IPS DF 19.7 (cell line): Measurements from ENCODE around the gene MRPL22.
"Not testable (repeated sequence)": the region's sequence is repeated elsewhere in the genome, so short reads cannot be mapped to it uniquely, and the experiment has no call there.

ENCODE experiments used
- DNase-seq: peaks from one replicate; pipeline ENCODE4 v3.0.0-alpha.2; 2013; ENCODE audit warnings: low read depth, low spot score

The MRPL22 gene

DNA sequence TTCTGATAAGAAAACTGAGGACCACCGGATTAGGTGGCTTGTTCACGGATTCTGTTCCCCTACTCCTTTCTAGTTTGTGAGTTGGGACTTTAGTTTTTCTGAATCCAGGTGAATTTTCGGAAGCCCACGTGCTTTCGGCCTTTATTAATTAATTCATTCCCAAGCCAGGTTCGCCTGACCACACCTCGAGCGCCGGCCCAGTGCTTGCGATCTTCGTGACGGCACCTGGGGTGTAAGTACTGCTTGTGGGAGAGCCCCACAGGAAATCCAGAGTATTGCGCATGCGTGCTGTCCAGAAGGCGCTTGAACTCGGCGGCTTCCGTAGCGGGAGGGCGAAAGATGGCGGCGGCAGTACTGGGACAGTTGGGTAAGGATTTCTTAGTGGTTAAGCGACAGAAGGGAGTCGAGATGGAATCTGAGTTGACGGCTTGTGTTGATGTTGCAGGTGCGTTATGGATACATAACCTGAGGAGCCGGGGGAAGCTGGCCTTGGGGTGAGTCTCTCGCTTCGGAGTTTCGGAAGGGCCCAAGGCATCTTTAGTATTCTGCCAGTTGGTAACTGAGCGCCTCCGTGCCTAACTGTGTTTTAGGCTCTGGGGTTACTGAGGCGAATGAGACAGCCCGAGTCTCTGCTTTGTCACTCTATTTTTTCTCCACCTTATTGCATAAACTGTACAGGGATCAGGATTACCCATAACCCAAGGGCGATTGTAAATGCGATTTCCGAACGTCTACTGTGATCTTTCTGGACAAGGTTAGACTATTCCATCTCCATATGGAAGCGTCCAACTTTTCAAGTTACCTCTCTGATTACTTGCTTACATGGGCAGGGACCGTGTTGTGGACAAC lies at the start of gene MRPL22:
TSS of gene MRPL22 (plus strand) at position 302 of the 849 bp plus-strand sequence. CDS start at position 340, 38 bp downstream.
- peak; percentile 78 for DNase-seq

DNA sequence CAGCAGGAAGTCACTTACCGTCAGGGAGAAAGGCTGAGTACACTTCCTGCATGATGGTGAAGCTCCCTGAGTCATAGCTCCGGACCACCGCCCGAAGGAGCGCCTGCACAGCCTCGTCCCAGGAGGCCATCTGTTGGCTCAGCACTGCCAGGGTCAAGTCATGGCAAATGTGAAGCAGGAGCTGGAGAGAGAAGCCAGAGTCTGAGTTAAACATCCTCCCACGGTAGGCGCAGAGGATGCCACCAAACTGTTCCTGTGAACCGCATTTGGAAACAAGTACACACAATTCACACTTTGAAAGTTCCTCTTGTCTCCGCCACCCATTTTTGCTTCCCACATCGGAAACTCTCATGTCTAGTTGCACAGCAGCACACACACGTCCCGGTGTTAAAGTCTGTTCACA lies 48.5 kb upstream of the MRPL22 start:
- DNase-seq, result no peak

DNA sequence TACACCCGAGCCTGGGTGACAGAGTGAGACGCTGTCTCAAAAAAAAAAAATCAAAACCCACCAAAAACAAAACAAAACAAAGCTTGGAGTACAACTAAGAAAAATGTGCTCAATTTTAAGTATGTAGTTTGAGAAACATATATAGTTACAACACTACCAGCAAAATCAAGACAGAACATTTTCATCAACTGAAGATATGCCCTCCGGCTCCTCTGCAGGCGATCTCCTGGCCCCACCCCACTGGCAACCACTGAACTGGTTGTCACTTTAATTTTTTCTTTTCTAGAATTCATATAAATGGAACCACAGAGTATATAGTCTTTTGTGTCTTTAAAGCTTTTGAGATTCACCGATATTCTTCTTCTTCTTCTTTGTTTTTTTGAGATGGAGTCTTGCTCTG lies 47.5 kb upstream of the MRPL22 start:
- DNase-seq, result no peak

DNA sequence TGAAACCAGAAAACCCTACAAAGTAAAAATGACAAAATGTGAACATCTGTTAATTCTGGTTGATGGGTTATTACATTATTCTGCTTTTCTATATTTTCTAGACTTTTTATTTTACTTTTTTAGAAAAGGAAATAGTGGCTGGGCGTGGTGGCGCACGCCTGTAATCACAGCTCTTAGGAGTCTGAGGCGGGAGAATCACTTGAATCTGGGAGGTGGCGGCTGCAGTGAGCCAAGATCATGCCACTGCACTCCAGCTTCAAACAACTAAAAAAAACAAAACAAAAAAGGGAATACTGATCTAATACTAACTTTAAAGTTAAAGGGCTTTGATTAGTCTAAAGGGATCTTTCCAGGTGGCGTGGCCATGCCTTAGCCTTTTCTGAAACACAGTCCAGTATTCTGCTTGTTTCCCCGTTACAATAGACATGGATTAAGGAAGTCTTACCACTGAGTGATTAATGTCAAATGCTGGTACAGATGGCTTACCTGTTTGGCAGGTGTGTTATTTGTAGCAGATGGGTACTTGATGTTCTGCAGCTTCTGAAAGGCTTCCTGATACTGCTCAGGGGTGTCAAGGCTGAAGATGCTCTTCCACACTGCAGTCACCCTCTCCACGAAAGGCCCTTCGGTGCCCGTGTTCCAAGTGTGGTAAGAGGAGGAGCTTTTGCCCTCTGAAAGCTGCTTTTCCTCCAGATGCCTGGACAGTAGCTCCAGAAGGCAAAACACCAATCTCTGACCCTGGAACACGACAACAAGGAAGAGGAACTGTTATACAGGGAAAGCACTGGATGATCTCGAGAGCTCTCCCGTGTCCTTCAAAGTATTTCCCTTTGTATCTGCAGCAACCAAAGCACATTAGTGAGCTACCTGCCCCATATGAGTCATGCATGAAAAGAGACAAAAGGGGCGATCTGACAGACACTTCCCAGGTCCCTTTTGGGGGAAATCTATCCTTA lies 45.0 kb upstream of the MRPL22 start:
- no peak for DNase-seq

DNA sequence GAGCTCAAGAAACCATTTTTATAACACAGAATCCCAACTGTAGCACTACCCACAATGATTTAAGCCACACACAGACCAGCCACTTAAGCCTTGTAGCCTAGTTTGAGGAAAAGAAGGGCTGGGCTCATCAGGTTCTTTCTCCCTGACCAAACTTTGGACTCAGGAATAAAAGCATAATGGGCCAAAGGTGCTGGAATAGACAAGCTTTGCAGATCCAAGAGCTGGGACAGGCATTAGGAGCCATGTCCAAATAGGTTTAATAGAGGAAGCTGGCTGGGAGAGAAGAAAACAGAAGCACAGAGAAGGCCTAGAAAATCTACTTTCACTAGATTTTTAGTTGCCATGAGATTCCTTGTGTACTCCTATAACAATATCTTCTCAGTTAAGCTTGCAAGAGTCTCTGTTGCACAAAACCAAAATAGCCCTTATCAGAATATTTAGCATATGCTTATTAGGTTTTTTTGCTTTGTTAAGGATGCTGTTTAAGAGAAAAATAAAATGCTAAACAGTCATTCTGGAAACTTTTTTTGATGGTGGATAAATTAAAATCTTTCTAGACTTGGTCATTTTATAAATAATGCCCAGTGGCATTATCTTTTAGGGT lies 44.2 kb upstream of the MRPL22 start:
- DNase-seq, result no peak

DNA sequence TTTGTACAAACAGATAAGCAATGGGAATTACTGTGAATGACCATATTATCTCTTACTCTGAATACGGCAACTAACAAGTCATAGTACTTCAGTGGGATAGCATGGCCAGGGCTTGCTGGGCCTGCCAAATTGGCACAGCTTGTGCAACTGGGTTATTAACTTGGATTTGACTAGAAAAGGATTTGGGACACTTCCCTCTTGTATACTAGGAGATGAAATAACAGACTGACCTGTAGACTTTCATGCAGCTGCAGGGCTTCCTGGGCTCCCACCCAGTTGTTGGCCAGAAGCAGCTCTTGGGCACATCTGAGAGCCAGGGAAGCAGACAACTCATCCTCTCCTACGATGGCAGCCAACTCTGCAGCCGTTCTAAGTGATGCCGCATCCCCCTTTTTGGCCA lies 42.7 kb upstream of the MRPL22 start:
- DNase-seq, result no peak

DNA sequence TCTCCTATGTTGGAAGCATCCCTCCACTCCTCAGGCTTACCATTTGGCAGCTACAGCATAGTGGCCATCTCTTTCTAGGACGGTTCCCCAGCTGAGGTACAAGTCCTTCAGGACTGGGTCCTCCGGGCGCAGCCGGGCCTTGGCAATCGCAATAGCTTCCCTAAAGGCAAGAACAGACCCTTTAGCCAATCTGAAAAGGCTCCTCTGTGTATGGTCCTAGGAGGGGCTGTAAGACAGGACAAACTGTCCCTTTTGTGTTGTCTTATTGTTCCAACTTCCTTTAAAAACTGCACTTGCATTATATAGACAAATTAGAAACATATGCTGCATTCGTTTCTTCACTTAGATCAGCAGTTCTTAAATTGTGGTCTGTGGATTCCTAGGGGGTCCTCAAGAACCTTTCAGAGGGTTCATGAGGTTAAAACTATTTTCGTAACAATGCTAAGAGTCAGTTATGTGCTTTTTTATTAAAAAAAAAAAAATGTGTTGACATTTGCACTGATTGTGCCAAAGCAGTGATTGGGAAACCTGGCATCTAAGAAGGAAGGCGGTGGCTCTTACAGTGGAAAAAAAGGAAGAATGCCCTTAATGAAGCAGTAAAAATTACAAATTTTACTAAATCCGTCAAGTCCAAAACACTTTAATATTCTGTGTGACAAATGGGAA lies 41.6 kb upstream of the MRPL22 start:
- DNase-seq, result no peak

DNA sequence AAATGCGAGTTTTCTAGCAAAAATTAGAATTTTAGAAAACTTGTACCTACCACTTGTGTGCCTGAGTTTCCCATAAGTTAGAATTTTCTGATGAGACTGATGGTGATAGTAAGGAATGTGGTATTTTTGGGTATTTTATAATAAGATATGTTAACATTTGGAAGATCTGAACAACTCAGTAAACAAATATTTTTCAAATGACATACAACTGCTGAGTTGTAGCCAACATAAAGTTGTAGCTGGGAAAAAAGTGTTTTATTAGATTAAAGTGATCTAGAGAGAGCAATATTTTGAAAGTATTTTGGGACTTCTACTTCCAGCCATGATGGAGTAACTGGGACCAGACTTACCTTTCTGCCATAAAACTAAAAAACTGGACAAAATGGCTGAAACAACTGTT lies 40.8 kb upstream of the MRPL22 start:
- DNase-seq, result no peak

DNA sequence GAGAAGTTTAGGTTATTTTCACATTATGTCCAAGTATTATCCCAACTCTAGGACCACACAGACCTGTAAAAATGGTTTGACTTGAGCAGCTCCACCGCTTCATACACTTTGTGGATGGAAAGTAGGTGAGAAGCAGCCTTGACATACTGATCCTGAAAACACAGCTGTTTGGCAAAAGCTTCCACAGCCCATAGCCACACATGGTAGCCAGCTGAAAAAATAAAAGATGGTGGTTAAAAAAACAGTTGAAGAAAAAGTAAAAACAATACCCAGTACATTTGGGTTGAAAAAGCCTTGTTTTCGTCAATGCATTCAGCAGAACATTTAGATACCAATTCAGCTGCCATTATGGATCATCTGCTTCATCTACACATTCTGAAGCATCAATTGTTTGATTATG lies 39.6 kb upstream of the MRPL22 start:
- DNase-seq, result no peak

DNA sequence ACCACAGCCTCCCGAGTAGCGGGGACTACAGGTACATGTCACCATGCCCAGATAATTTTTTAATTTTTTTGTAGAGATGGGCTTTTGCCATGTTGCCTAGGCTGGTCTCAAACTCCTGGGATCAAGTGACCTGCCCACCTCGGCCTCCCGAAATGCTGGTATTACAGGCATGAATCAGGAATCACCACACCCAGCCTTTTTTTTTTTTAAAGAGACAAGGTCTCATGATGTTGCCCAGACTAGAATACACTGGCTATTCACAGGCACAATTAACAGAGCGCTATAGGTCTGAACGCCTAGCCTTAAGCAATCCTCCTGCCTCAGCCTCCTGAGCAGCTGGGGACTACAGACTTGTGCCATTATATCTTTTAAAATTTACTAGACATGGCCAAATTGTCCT lies 39.0 kb upstream of the MRPL22 start:
- no peak for DNase-seq

DNA sequence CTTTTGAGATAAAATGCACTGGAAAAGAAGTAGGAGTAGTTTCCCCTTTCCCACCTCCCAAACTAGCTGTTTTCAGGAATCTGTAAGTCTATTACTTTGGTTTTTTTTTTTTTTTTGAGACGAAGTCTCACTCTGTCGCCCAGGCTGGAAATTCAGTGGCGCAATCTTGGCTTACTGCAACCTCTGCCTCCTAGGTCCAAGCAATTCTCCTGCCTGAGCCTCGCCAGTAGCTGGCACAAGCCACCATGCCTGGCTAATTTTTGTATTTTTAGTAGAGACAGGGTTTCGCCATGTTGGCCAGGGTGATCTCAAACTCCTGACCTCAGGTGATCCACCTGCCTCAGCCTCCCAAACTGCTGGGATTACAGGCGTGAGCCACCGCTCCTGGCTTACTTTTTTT lies 35.3 kb upstream of the MRPL22 start:
- DNase-seq, result not testable (repeated sequence)

DNA sequence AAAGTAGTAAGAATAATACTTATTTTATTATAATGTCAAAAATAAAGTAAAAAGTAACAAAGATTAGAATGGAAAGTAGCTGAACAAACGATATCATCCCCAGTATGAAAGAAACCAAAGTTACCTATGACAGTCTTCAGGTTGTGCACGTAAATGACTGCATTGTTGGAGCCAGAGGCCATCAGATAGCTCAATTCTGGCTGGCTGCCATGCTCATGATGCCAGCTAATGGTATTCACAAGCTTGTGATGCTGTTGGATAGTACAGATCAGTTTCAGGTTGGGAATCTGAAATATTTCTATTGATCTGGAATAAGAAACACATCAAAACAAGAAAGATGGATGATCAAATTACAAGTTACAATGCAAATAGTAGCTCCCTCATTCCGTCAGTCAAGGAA lies 24.0 kb upstream of the MRPL22 start:
- no peak for DNase-seq

DNA sequence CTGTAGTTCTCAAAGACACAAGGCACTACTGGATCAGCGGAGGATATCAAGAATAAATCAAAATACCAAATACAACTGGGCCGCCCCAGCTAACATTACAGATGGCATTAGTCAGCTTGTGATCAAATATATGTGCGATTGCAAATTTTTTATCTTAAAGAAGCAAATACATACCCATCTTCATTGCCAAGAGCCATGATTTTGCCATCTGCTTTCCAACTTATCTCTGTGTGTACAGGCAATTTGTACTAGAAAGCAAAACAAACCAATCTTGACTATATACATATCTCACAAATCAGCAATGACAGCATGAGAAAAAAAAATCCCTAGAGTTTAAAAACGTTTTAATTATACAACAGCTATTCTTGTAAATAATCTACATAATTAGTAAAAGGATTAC lies 23.1 kb upstream of the MRPL22 start:
- DNase-seq, result no peak

DNA sequence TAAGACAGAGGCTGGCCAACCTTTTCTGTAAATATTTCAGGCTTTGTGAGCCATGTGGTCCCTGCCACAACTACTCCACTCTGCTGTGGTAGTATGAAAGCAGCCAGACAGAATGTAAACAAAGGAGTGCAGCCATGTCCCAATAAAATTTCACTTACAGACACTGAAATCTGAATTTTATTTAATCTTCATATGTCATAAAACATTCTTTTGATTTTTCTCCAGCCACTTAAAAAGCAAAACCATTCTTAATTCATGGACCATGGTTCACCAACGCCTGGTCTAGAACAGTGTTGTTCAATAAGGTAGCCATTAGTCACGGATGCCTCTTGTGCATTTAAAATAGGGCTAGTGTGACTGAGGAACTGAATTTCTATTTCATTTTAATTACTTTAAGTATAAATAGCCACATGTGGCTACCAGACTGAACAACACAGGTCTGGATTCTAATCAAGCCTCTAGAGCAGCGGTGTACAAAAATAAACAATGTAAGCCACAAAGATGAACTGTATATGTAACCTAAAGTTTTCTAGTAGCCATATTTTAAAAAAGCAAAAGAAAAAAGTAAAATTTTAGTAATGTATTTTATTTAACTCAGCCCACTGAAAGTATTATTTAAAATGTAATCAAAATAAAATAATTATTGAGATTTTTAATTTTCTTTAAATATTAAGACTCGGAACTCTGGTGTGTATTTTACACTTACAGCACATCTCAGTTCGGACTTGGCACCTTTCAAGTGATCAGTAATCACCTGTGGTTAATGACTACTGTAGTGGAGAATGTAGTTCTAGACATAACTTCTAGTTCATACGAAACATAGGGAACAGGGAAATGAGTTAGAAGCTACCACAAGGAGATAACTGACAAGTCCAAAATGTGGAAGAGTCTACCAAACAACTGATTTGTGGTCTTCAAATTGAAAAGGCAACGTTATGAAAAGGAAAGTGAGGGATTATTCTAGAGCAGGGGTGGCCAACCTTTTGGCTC lies 17.1 kb upstream of the MRPL22 start:
- no peak for DNase-seq

DNA sequence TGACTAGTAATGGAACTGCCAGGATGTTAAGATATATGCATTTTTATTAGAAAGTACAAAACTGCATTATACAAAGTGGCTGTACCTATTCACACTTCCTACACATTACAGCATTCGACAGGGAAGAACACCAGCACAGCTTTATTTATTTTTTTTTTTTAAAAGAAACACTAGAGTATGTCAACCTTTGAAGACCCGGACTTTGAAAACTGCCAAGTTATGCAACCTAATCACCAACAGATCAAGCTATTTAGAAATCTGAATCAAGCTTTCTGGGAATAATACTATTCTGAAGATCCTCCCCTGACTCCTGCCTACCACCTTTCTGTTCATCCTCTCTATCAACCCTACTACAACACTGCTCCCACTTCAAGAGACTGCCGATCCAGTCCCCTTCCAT lies 7.3 kb upstream of the MRPL22 start:
- no peak for DNase-seq

DNA sequence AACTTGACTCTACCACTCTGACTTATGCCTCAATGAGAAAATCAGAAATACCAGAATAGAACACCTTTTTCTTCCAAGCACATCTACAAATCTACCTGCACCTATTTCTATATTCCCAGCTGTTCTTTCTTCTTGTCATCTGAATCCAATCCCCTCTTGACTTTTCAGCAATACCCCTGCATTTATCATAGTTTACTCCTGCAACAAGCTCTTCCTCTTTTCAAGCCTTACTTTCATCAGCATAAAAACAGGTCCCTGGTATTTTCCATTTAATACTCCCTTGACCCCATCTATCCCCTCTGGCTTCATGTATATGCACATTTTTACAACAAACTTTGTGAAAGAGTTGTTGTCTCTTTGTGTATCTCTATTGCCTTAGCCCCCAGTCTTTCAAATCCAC lies 6.0 kb upstream of the MRPL22 start:
- no peak for DNase-seq

DNA sequence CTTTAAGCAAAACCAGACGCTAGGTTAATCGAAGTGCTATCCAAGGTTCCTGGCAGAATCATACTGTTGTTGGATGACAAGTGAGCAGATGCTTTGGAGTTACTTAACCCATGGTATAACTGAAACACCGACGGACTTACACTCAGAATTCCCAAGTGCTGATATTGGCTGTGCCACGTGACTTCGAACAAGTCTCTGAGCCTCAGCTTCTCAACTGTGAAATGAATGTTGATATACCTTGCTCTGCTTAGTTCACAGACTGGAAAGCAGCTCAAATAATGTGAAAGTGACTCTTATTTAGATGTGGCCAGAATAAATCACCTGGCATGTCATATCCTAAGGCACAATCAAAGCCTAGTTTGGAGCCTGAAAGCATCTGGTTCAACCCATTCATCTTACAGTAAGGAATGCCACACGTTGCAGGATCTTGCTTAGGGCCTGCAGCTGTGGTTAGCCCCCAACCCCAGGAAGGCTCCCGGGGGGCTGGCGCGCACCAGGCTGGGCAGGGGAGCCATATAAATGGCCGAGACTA lies 3.6 kb upstream of the MRPL22 start:
- no peak for DNase-seq

DNA sequence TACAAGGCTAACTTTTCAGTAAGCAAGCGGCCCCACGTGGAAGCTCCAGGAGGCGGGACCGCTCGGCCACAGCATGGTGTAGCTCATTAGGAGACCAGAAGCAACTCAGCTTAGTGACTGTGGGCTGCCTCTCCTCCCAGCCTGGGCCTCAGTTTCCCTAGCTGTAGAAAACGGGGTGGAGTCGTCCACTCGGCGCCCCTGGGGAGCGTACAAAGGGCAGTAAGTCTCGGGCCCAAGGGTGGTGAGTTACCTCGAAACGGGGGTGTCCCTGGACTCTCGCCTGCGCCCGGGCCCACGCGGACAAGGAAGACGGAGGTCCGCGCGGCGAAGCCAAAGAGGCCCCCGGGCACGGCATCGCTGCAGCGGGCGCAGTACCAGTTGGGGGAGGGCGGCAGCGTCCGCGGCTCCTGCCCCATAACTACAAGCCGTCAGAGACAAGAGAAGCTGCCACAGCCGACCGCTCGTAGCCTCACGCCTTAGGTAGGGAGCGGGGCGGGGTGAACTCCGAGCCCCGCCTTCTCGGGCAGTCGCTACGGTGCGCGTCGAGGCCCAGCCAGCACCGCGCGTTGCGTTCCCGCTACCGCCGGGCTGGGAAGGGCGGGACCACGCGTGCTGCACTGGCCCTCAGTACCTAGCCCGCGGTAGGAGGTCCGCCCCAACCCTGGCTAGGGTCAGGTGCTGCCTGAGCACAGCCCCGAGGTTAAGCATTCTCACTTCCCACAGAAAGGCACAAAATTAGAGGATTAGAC lies 3.0 kb upstream of the MRPL22 start, which contains the start of gene GEMIN5:
TSS of gene GEMIN5 (minus strand) at position 494 of the 749 bp plus-strand sequence. CDS start at position 416, 78 bp downstream.
- peak; percentile 48 for DNase-seq

DNA sequence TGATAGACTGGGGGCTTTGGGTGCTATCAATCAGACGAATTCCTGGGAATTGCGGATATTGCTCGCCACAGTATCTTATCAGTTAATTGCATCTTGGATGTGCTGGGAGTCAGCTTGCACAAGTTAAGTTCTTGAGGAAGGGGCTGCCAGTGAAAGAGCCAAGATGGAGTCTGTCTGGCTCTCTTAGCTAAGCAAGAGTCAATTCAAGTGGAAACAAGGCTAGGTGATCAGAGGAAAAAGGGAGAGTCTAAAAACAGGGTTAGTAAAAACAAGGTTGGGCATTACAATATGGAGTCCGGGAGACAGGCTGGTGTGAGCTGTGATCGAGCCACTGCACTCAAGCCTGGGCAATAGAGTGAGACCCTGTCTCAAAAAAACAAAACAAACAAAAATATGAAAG lies 1.5 kb upstream of the MRPL22 start:
- DNase-seq, result not testable (repeated sequence)
